ENCODE data around the gene CDH11.

- TF ChIP-seq ZNF274 (IDR thresholded peaks at IDR 0.05; ENCODE audit: low read depth, low read length) (no peak), YY1 (IDR thresholded peaks at IDR 0.05; ENCODE audit: insufficient read depth, insufficient read length) (no peak), SUZ12 (IDR thresholded peaks at IDR 0.05; ENCODE audit: extremely low read depth, insufficient read depth, insufficient read length) (no peak)
Observed at GRCh38 chr16:64952177-64952576, 169.7 kb downstream of the CDH11 start.

Data from NT2/D1 (cell line).